RWPE2 (cell line): ENCODE measurements around the gene POLR1E.
A peak's percentile ranks its signal among the peaks of the same experiment; 100 is the strongest.
"Not testable (repeated sequence)": the region's sequence is repeated elsewhere in the genome, so short reads cannot be mapped to it uniquely, and the experiment has no call there.

Experiments
- ATAC-seq: fragments of 200-7000 bp; cut with Tn5 transposase; 3 replicates; pipeline ENCODE4 v1.9.1; 2021; ENCODE audit warnings: low read depth
- DNase-seq: peaks from one replicate; pipeline ENCODE4 v3.0.0-alpha.2; 2020; ENCODE audit warnings: low spot score
- H3K27ac ChIP-seq: fragments of 450-650 bp; 2 replicates; pipeline ENCODE4 v1.5.1; 2017; ENCODE audit warnings: mild to moderate bottlenecking; ENCODE audit not compliant: poor library complexity, severe bottlenecking
- H3K27me3 ChIP-seq: fragments of 250-450 bp; sonication (Bioruptor Pico); 2 replicates; pipeline ENCODE4 v1.5.1; 2021; ENCODE audit warnings: mild to moderate bottlenecking, moderate library complexity; ENCODE audit not compliant: insufficient read depth, poor library complexity, severe bottlenecking
- H3K36me3 ChIP-seq: fragments of 250-450 bp; sonication (Bioruptor Pico); 2 replicates; pipeline ENCODE4 v1.5.1; 2020; ENCODE audit warnings: low read depth, mild to moderate bottlenecking, moderate library complexity
- H3K4me1 ChIP-seq: fragments of 250-450 bp; sonication (Bioruptor Pico); 2 replicates; pipeline ENCODE4 v1.5.1; 2021; ENCODE audit warnings: mild to moderate bottlenecking, moderate library complexity; ENCODE audit not compliant: insufficient read depth, poor library complexity, severe bottlenecking
- H3K4me3 ChIP-seq: fragments of 250-450 bp; sonication (Bioruptor Pico); 2 replicates; pipeline ENCODE4 v1.5.1; 2021; ENCODE audit warnings: mild to moderate bottlenecking, moderate library complexity; ENCODE audit not compliant: severe bottlenecking
- H3K9me3 ChIP-seq: fragments of 250-450 bp; sonication (Bioruptor Pico); 2 replicates; pipeline ENCODE4 v1.5.1; 2021; ENCODE audit warnings: mild to moderate bottlenecking, moderate library complexity; ENCODE audit not compliant: severe bottlenecking
- CTCF ChIP-seq: fragments of 450-650 bp; IDR thresholded peaks from one replicate; pipeline ENCODE4 v1.5.1; 2017; ENCODE audit warnings: mild to moderate bottlenecking, moderate library complexity; ENCODE audit not compliant: poor library complexity, severe bottlenecking

POLR1E gene

GRCh38 chr9:37468620-37469019 lies 17.1 kb upstream of the POLR1E start:
- ATAC-seq = no peak
- Histone ChIP-seq H3K27me3 (no peaks in the 10 kb centered on the region), H3K4me3 (no peak overlapping the region), H3K27ac (peak overlapping the region; percentile 13), H3K36me3 (no peaks in the 10 kb centered on the region), H3K9me3 (no peaks in the 10 kb centered on the region), H3K4me1 (peaks cover 11% of the 10 kb centered on the region)
- DNase-seq = no peak
- no peak for TF ChIP-seq CTCF

- Histone ChIP-seq H3K9me3 (no peaks in the 10 kb centered on the region), H3K4me1 (peaks cover 11% of the 10 kb centered on the region), H3K4me3 (peak overlapping the region; percentile 20), H3K27me3 (no peaks in the 10 kb centered on the region), H3K36me3 (no peaks in the 10 kb centered on the region), H3K27ac (peak overlapping the region; percentile 96)
- ATAC-seq = peak; percentile 93
- no peak for DNase-seq
- no peak for TF ChIP-seq CTCF
These were observed 13.6 kb upstream of the POLR1E start for GRCh38 chr9:37471942-37472684.

GRCh38 chr9:37473982-37474381 lies 11.8 kb upstream of the POLR1E start:
- not testable (repeated sequence) for H3K4me3 ChIP-seq, H3K36me3 ChIP-seq, ATAC-seq, H3K27me3 ChIP-seq, DNase-seq, H3K9me3 ChIP-seq
- Histone ChIP-seq H3K27ac (peak overlapping the region; percentile 96), H3K4me1 (peaks cover 16% of the 10 kb centered on the region)

GRCh38 chr9:37474438-37474837 lies 11.3 kb upstream of the POLR1E start:
- DNase-seq = no peak
- H3K27me3 ChIP-seq = no peaks in the 10 kb centered on the region
- H3K4me1 ChIP-seq = peaks cover 16% of the 10 kb centered on the region
- no peak for TF ChIP-seq CTCF
- ATAC-seq = no peak
- no peak overlapping the region for H3K4me3 ChIP-seq
- H3K36me3 ChIP-seq = no peaks in the 10 kb centered on the region
- H3K9me3 ChIP-seq = no peaks in the 10 kb centered on the region
- H3K27ac ChIP-seq = no peak overlapping the region

GRCh38 chr9:37476930-37477329 lies 8.8 kb upstream of the POLR1E start:
- peak overlapping the region; percentile 23 for H3K27ac ChIP-seq
- H3K4me1 ChIP-seq = peaks cover 5% of the 10 kb centered on the region
- no peaks in the 10 kb centered on the region for H3K9me3 ChIP-seq
- ATAC-seq (no peak), DNase-seq (no peak)
- no peaks in the 10 kb centered on the region for H3K27me3 ChIP-seq
- H3K36me3 ChIP-seq = no peaks in the 10 kb centered on the region
- H3K4me3 ChIP-seq = no peak overlapping the region
- no peak for TF ChIP-seq CTCF

GRCh38 chr9:37477443-37477842 lies 8.3 kb upstream of the POLR1E start:
- peak overlapping the region; percentile 23 for H3K27ac ChIP-seq
- H3K9me3 ChIP-seq, H3K36me3 ChIP-seq, H3K4me1 ChIP-seq, H3K4me3 ChIP-seq, DNase-seq, ATAC-seq, H3K27me3 ChIP-seq: not testable (repeated sequence)

- ATAC-seq, H3K27me3 ChIP-seq, H3K4me3 ChIP-seq, H3K4me1 ChIP-seq, H3K36me3 ChIP-seq, H3K9me3 ChIP-seq, DNase-seq: not testable (repeated sequence)
- peak overlapping the region; percentile 23 for H3K27ac ChIP-seq
These were observed 7.6 kb upstream of the POLR1E start for GRCh38 chr9:37477987-37478619.
